DMS153 treated with DMSO at 0.1 percent for 48 hours (cell line): ENCODE results near the gene GPC5.

Experiments used
- DNase-seq: peaks from one replicate; lab custom pipeline; 2025; ENCODE audit not compliant: unreplicated experiment; lab: John Stamatoyannopoulos, UW

Gene GPC5

GRCh38 chr13:92804346-92804745 lies 1405.9 kb downstream of the GPC5 start:
- DNase-seq = no peak

GRCh38 chr13:92804926-92805325 lies 1406.5 kb downstream of the GPC5 start:
- no peak for DNase-seq

- DNase-seq = no peak
Measured at GRCh38 chr13:92805766-92806165, 1407.3 kb downstream of the GPC5 start.

GRCh38 chr13:92806215-92806614 lies 1407.8 kb downstream of the GPC5 start:
- no peak for DNase-seq

- DNase-seq = no peak
Measured at GRCh38 chr13:92807353-92807752, 1408.9 kb downstream of the GPC5 start.

GRCh38 chr13:92807966-92808365 lies 1409.5 kb downstream of the GPC5 start:
- no peak for DNase-seq

- peak; percentile 36 for DNase-seq
Measured at GRCh38 chr13:92821324-92821723, 1422.9 kb downstream of the GPC5 start.

- peak; percentile 77 for DNase-seq
Measured at GRCh38 chr13:92823059-92823458, 1424.6 kb downstream of the GPC5 start.

GRCh38 chr13:92825938-92826596 lies 1427.6 kb downstream of the GPC5 start:
- DNase-seq = no peak

- no peak for DNase-seq
Measured at GRCh38 chr13:92827503-92827902, 1429.1 kb downstream of the GPC5 start.

- DNase-seq = no peak
Measured at GRCh38 chr13:92829930-92830329, 1431.5 kb downstream of the GPC5 start.

- no peak for DNase-seq
Measured at GRCh38 chr13:92830821-92831220, 1432.4 kb downstream of the GPC5 start.

- DNase-seq = no peak
Measured at GRCh38 chr13:92833071-92833470, 1434.7 kb downstream of the GPC5 start.

GRCh38 chr13:92836171-92836570 lies 1437.8 kb downstream of the GPC5 start:
- DNase-seq = no peak

- no peak for DNase-seq
Measured at GRCh38 chr13:92838786-92839185, 1440.4 kb downstream of the GPC5 start.

GRCh38 chr13:92842145-92842544 lies 1443.7 kb downstream of the GPC5 start:
- no peak for DNase-seq

GRCh38 chr13:92843549-92843948 lies 1445.1 kb downstream of the GPC5 start:
- peak; percentile 80 for DNase-seq

GRCh38 chr13:92849381-92849780 lies 1451.0 kb downstream of the GPC5 start:
- DNase-seq = no peak

- DNase-seq = peak; percentile 85
Measured at GRCh38 chr13:92864584-92865284, 1466.3 kb downstream of the GPC5 start.

GRCh38 chr13:92873029-92873428 lies 1474.6 kb downstream of the GPC5 start:
- no peak for DNase-seq

GRCh38 chr13:92886535-92887077 lies 1488.2 kb downstream of the GPC5 start:
- DNase-seq = no peak

- no peak for DNase-seq
Measured at GRCh38 chr13:92894447-92894846, 1496.0 kb downstream of the GPC5 start.
